ENCODE results near the gene RGL4.
A peak's percentile ranks its signal among the peaks of the same experiment; 100 is the strongest.
"Not testable (repeated sequence)": the region's sequence is repeated elsewhere in the genome, so short reads cannot be mapped to it uniquely, and the experiment has no call there.

RGL4 gene, protein sequence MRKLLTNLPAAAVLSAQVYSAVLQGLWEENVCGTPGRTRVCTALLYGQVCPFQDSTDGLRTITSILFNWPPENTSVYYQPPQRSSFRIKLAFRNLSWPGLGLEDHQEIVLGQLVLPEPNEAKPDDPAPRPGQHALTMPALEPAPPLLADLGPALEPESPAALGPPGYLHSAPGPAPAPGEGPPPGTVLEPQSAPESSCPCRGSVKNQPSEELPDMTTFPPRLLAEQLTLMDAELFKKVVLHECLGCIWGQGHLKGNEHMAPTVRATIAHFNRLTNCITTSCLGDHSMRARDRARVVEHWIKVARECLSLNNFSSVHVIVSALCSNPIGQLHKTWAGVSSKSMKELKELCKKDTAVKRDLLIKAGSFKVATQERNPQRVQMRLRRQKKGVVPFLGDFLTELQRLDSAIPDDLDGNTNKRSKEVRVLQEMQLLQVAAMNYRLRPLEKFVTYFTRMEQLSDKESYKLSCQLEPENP

GRCh38 chr22:23690713-23691112, at the start of gene RGL4:
Gene RGL4 (plus strand): TSS chr22:23691013. CDS start chr22:23692031, 1,018 bp downstream.
- no peak for DNase-seq

DNA sequence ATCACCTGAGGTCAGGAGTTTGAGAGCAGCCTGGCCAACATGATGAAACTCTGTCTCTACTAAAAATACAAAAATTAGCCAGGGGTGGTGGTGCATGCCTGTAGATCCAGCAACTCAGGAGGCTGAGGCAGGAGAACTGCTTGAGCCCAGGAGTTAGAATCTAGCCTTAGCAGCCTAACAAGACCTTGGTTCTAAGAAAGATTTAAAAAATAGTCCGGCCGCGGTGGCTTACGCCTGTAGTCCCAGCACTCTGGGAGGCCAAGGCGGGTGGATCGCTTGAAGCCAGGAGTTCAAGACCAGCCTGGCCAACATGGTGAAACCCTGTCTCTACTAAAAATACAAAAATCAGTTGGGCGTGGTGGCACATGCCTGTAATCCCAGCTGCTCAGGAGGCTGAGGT, 44.3 kb upstream of the RGL4 start:
- not testable (repeated sequence) for DNase-seq

- DNase-seq = peak; percentile 56
Measured at GRCh38 chr22:23649071-23649501, 41.7 kb upstream of the RGL4 start.

GRCh38 chr22:23651676-23652075, 39.1 kb upstream of the RGL4 start:
- DNase-seq = no peak

DNA sequence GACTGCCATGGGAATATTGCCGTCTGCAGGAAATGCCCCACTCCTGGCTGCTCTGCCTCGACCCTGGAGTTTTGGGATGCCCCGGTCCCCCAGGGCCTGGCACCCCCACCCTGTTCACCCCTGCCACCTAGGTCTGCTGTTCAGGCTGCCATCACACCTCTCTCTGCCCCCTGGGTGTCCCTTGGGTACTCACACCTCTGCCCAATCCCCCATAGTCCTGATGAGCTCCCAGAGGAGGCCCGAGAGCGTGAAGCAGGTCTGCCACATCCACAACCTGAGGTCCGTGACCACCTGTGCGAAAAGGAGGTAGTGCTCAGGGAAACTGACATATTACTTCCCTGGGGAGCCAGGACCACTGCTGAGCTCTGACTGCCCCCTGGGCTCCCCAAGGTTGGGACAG, 38.5 kb upstream of the RGL4 start:
- no peak for DNase-seq

GRCh38 chr22:23652711-23653110, 38.1 kb upstream of the RGL4 start:
- no peak for DNase-seq

- DNase-seq = peak; percentile 53
Measured at GRCh38 chr22:23655891-23656475, 34.8 kb upstream of the RGL4 start.

DNA sequence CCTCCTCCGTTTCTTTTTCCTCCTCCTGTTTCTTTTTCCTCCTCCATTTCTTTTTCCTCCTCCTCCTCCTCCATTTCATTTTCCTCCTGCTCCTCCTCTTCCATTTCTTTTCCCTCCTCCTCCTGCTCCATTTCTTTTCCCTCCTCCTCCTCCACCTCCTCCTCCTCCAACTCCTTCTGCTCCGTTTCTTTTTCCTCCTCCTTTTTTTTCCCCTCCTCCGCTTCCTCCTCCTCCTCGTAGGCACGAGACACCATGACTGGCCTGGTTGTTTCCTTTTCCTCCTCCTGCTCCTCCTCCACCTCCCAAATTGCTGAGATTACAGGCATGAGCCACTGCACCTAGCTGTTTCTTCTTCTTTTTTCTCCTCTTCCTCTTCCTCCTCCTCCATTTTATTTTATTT, 33.1 kb upstream of the RGL4 start:
- no peak for DNase-seq

DNA sequence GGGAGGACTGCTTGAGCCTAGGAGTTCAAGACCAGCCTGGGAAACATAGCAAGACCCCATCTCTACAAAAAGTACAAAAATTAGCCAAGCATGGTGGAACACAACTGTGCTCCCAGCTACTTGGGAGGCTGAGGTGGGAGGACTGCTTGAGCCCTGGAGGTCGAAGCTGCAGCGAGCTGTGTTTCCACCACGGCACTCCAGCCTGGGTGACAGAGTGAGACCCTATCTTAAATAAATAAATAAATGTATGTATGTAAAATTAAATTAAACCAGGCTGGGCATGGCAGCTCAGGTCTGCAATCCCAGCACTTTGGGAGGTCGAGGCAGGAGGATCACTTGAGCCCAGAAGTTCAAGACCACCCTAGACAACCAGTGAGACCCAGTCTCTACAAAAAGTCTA, 30.4 kb upstream of the RGL4 start:
- DNase-seq = not testable (repeated sequence)

GRCh38 chr22:23670378-23671295, 20.2 kb upstream of the RGL4 start:
- no peak for DNase-seq

DNA sequence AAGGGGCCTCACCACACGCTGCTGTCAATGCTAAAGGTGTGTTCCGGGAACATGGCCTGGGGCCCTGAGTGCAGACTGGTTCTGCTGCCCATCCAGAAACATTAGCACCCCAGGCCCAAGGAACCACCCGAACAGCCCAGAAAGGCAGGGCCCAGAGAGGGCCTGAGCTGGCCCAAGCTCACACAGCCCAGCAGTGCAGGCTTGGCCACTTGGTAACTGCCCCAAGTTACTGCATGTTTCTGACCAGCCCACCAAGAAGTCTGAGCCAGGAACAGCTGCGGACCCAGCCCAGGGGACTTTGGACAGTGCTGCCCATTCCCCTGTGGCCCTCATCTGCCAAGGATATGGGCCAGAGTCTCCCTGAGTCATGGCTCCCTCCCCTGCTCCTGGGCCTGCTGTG, 19.4 kb upstream of the RGL4 start:
- not testable (repeated sequence) for DNase-seq

GRCh38 chr22:23672307-23673049, 18.3 kb upstream of the RGL4 start:
- not testable (repeated sequence) for DNase-seq

DNA sequence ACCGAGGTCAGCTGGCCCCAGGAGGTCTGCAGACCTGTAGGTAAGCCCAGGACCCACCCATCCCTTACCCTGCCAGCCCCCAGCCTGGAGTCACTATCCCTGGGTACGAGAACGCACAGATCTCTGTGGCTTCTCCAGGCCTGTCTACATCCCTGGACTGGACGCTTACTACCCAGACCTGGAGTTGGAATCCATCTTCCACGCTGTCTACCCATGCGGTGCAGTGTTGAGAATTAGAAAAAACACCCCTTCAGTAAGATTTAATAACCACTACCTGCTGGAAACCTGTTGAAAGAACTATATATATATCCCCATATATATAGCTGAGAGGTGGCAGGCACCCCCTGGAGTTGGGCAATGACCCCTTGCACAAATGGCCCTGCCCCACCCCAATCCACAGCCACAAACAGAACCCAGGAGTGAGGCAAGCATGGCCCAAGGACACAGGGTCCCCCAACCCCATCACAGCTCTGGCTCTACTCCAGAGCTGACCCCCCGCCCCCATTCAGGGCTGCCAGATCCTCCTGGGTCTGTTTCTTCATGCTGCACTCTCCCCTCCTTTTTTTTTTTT, 17.7 kb upstream of the RGL4 start:
- no peak for DNase-seq

DNA sequence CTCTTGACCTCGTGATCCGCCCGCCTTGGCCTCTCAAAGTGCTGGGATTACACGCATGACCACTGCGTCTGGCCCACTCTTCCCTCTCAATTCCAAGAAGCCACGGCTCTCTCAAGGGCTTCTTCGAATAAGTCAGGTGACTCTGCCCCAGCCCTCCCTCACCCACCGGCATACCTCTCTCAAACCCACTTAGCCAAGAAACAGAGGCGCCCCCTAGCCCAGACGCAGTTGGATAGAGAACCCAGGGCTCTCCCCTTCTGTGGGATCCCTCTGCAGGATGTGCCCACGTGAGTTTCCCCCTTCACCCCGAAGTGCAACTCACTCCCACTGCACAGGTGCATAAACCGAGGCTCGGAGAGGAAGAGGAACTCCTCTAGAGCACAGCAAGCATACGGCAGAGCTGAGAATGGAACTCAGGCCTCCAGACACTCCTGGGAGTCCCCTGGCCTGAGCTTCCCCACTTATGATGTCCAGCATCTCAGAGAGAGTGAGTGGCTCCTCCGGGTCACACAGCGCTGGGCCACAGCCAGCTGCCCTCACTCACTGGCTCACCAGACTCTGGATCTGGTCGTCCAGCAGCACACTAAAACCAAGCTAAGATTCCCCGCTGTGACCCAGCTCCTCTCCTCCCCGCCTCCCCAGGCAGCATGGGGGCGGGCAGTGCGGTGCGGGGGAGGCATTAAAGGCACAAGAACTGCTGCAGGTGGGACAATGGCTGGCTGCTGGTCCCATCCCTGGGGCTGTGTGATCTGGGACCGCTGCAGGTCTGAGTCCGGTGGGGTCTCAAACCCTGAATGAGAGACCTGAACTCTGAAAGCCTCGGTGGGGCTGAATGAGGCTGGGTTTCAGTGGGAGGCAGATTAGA, 16.8 kb upstream of the RGL4 start:
- no peak for DNase-seq

DNA sequence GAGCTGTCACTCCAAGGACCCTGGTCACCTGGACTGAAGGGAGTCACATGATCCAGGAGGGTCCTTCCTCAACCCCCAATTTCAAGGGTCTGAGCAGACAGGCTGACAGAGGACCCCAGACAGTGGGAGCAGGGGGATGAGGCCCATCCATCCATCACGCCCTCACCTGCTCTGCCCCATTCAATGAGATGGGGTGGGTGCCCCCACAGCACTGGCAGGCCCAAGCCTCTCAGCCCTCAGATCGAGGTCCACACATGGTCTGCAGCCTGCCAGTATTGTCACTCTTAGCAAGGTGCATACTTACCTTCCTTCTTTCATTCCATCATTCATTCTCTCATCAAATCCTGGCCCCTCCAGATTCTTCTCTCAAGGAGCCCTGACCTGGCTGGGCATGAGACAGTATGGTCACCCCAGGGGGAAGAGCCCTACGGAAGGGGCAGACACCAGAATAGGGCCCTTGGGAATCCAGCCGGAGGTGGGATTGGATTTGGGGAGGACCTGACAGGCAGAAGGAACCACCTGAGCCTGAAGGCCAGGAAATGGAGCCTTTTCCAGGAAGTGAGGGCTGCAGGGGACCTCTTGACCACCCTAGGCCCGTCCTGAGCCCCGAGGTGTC, 15.8 kb upstream of the RGL4 start:
- peak; percentile 44 for DNase-seq

DNA sequence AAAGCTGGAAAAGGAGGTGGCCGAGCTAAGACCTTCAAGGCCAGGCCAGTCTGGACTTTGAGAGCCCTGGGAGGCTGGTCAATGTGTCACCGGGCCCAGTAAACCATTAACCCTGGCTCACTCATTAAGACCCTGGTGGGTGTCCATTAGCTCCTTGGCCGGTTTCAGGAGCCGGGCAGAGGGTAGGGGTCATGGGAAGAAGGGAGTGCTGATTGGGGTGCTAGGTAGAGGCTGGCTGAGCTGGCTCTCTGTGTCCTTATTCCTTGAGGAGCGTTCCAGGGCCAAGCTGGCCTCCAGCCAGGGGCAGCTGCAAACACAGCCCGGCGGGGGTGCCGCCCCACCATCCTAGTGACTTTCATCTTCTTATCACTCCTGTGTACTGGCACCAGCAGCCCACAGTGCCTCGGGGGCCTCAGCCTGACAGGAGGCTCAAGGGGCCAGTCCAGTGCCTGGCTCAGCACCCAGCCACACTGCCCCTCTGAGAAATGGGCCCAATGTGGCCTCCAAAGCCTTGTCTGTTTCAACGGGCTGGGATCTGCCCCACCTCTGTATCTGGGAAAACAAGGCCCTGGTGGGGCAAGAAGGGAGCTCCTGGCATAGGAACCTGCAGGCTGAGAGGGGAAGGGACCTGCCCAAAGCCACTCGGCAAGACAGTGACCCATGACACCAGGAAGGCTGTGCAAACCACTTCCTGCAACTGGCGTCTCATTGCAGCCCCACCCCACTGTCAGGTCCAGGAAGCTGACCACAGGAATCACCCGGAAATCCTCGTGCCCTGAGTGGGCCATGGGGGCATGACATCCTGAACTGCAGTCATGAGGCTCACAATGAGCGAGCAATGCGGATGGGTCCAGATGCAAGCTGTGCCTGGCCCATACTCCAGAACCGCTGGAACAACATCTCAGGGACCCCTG, 15.1 kb upstream of the RGL4 start:
- peak; percentile 56 for DNase-seq

- DNase-seq = peak; percentile 50
Measured at GRCh38 chr22:23676841-23677700, 13.7 kb upstream of the RGL4 start.

DNA sequence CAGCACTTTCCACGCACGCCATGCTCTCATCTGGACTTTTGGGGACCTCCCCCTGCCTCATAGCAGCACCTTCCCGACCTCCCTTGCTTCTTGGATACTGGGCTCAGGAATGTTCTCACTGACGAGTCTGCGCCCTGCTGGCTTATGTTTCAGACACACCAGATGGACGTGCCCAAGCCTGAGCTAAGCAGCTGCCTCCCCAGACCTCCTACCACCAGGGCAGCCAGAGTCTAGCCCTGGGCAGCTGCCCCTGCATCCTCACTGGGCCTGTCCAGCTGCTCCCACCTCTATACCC, 13.2 kb upstream of the RGL4 start:
- peak; percentile 36 for DNase-seq

- no peak for DNase-seq
Measured at GRCh38 chr22:23678133-23678532, 12.7 kb upstream of the RGL4 start.

Measured in activated effector memory CD4-positive, alpha-beta T cell treated with anti-CD3 and anti-CD28 coated beads, Interleukin-2, amount 50 U/mL, for 16 hours (primary cell).